Measurements from ENCODE around the gene PIBF1.

DNA sequence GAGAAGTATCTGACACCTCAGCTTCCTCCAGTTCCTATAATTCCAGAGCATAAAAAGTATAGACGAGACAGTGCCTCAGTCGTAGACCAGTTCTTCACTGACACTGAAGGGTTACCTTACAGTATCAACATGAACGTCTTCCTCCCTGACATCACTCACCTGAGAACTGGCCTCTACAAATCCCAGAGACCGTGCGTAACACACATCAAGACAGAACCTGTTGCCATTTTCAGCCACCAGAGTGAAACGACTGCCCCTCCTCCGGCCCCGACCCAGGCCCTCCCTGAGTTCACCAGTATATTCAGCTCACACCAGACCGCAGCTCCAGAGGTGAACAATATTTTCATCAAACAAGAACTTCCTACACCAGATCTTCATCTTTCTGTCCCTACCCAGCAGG, 279.9 kb downstream of the PIBF1 start:
- TF ChIP-seq, protein P1, sequence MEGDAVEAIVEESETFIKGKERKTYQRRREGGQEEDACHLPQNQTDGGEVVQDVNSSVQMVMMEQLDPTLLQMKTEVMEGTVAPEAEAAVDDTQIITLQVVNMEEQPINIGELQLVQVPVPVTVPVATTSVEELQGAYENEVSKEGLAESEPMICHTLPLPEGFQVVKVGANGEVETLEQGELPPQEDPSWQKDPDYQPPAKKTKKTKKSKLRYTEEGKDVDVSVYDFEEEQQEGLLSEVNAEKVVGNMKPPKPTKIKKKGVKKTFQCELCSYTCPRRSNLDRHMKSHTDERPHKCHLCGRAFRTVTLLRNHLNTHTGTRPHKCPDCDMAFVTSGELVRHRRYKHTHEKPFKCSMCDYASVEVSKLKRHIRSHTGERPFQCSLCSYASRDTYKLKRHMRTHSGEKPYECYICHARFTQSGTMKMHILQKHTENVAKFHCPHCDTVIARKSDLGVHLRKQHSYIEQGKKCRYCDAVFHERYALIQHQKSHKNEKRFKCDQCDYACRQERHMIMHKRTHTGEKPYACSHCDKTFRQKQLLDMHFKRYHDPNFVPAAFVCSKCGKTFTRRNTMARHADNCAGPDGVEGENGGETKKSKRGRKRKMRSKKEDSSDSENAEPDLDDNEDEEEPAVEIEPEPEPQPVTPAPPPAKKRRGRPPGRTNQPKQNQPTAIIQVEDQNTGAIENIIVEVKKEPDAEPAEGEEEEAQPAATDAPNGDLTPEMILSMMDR (IDR thresholded peaks at IDR 0.05) = peak in 1 of 4 experiments; percentile 7
- TF ChIP-seq POLR2AphosphoS5 (IDR thresholded peaks at IDR 0.05) (no peak), POLR2A (IDR thresholded peaks at IDR 0.05) (no peak)
